Measurements from ENCODE around the gene MYO3B.

DNA sequence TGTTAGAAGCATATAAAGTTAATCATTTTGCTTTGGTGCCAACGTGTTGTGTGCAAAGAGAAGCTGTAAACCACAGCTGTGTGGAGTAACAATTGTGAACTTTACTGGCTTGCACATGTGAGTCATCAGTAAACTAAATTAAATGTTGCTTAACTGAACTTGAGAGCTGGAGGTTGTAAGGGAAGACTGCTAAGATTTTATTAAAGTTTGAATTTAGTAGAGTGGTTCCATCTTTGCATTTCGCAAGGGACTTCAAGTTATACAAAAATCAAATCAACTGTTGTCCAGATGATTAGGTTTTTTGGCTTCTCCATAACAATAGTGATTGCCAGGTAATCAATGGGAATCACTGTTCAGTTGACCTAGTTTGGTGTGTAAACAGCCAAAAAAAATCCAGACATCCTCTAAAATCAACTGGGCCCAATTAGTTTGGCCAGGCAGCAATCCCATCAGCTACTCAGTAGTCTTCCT lies 247.4 kb downstream of the MYO3B start:
- TF ChIP-seq, protein P1, sequence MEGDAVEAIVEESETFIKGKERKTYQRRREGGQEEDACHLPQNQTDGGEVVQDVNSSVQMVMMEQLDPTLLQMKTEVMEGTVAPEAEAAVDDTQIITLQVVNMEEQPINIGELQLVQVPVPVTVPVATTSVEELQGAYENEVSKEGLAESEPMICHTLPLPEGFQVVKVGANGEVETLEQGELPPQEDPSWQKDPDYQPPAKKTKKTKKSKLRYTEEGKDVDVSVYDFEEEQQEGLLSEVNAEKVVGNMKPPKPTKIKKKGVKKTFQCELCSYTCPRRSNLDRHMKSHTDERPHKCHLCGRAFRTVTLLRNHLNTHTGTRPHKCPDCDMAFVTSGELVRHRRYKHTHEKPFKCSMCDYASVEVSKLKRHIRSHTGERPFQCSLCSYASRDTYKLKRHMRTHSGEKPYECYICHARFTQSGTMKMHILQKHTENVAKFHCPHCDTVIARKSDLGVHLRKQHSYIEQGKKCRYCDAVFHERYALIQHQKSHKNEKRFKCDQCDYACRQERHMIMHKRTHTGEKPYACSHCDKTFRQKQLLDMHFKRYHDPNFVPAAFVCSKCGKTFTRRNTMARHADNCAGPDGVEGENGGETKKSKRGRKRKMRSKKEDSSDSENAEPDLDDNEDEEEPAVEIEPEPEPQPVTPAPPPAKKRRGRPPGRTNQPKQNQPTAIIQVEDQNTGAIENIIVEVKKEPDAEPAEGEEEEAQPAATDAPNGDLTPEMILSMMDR (IDR thresholded peaks at IDR 0.05): no peak
- no peak for TF ChIP-seq POLR2A (IDR thresholded peaks at IDR 0.05)

All from uterus (tissue), 2 donors.